ENCODE measurements around the gene ZGRF1.
"Not testable (repeated sequence)": the region's sequence is repeated elsewhere in the genome, so short reads cannot be mapped to it uniquely, and the experiment has no call there.

The ZGRF1 gene

DNA sequence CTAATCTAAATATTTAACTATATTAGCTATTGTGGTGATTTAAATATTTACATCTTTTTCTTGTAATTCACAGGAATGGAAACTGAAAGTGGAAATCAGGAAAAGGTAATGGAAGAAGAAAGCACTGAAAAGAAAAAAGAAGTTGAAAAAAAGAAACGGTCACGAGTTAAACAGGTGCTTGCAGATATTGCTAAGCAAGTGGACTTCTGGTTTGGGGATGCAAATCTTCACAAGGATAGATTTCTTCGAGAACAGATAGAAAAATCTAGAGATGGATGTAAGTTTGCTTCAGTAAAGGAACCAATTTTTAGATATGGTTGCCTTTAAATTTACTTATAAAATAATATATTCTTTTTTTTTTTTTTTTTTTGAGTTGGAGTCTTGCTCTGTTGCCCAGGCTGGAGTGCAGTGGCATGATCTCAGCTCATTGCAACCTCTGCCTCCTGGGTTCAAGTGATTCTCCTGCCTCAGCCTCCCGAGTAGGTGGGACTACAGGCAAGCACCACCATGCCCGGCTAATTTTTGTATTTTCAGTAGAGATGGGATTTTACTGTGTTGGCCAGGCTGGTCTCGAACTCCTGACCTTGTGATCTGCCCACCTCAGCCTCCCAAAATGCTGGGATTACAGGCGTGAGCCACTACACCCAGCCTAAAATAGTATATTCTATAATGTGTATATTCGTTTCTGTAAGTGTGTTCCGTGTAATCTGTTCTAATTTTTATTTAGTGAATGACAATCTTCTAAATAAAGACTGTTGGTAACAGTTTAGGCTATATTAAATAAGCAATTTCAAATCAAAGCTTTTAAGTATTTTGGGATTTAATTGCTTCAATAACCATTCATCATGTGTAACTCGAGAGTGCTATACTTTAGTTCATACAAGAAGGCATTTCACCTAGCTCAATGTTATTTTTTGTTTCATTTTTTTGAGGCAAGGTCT, 8.2 kb upstream of the ZGRF1 start:
- not testable (repeated sequence) for DNase-seq (ENCODE audit: low read depth, low spot score)

GRCh38 chr4:112642526-112642925, 5.8 kb upstream of the ZGRF1 start:
- no peak for DNase-seq (ENCODE audit: low read depth, low spot score)

GRCh38 chr4:112637552-112637866, 800 bp upstream of the ZGRF1 start:
- no peak for DNase-seq (ENCODE audit: low read depth, low spot score)

GRCh38 chr4:112633477-112634235, 3.1 kb downstream of the ZGRF1 start:
- DNase-seq (ENCODE audit: low read depth, low spot score) = peak; percentile 12

DNA sequence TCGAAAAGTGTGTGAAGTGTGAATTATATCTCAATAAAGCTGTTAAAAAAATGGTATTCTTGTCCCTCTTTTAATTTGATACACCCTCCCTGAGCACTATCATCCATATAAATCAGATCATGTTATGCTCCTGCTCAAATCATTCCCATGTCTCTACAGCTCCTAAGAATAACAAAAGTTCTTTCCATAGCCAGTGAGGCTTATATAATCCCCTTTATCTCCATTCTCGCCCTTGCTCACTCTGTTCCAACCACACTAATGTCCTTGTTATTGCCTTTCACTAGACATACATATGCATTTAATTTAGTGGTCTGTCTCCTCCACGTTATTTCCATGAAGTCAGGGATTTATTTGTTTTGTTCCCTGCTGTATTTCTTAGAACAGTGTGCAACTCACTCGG, 10.5 kb downstream of the ZGRF1 start:
- DNase-seq (ENCODE audit: low read depth, low spot score) = no peak

DNA sequence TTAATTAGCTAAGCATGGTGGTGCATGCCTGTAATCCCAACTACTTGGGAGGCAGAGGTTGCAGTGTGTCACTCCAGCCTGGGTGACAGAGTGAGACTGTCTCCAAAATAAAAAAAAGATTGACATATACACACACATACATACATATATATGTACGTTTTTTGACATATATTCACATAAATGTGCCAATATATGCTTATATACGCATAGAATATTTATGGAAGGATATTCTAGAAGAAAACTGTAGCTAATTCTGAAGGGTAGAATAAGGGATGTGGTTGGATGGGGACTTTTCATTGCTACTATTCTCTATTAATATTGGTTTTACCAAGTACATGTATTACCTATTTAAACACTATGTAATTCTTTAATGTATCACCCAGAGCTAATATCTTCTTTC, 19.7 kb downstream of the ZGRF1 start:
- no peak for DNase-seq (ENCODE audit: low read depth, low spot score)

- not testable (repeated sequence) for DNase-seq (ENCODE audit: low read depth, low spot score)
These were observed 23.9 kb downstream of the ZGRF1 start for GRCh38 chr4:112612814-112613213.

DNA sequence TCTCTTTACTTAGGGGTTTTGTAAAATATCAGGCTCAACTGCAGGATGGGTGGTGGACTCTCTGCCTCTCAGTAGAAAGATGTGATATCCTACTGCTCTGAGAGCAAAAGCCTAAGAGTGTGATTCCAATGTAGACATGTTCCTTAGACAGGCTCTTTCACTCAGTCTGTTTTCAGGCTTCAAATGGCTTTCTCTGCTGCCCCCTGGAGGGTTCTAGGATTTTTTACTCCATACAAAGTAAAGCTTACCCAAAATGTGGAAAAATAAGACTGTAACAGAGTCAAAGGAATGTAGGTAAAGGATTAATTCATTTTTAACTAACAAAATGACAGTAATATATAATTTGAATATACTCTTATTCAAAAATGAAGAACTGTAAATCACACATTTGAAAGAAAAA, 32.1 kb downstream of the ZGRF1 start:
- DNase-seq (ENCODE audit: low read depth, low spot score) = peak; percentile 47

DNA sequence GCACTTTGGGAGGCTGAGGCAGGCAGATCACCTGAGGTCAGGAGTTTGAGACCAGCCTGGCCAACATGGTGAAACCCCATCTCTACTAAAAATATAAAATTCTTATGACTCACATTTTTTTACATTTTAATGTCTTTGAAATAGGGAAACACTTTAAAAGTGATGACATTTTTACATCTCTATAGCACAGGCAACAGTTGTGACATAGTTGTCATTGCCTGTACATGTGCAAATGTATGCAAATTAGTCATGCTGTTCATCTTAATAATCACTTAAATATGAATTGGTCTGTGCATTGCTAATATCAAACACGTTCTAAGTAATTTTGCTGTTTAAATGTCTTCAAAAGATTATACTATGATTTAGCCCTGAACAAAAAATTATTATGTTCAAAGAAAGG, 41.7 kb downstream of the ZGRF1 start:
- no peak for DNase-seq (ENCODE audit: low read depth, low spot score)

GRCh38 chr4:112593438-112594133, 43.1 kb downstream of the ZGRF1 start:
- DNase-seq (ENCODE audit: low read depth, low spot score) = no peak

DNA sequence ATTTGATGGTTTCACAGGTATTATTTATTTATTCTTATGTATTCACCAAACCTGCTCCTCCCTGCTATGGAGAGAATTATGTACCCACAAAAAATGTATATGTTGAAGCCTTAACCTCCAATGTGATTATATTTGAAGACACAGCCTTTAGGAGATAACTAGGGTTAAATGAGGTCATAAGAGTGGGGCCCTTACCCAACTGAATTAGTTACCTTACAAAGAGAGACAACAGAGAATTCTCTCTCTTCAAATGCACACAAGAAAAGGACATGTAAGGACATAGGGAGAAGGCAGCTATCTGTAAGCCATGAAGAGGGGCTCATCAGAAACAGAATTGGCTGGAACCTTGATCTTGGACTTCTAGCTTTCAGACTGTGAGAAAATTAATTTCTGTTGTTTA, 44.0 kb downstream of the ZGRF1 start:
- no peak for DNase-seq (ENCODE audit: low read depth, low spot score)

- DNase-seq (ENCODE audit: low read depth, low spot score) = no peak
These were observed 45.1 kb downstream of the ZGRF1 start for GRCh38 chr4:112591593-112591992.

DNA sequence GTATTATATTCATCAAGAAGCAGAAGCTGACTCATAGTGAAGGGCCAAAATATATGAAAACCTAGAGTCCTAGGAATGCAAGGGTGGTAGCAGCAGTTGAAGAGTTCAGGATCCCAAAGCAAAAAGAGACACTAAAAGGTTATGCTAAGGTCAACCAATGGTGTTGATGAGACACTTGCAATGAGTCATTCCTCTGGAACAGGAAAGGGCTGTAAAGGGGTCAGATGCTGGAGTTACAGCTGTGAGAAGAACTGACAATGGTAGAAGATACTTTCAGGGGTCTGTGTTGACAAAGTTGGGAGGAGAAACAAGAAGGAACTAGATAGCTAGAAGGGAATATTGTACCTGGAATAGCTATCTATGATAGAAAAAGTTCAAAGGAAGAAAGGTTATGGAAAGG, 47.5 kb downstream of the ZGRF1 start:
- DNase-seq (ENCODE audit: low read depth, low spot score) = peak; percentile 1

GRCh38 chr4:112585977-112586736, 50.6 kb downstream of the ZGRF1 start:
- no peak for DNase-seq (ENCODE audit: low read depth, low spot score)

DNA sequence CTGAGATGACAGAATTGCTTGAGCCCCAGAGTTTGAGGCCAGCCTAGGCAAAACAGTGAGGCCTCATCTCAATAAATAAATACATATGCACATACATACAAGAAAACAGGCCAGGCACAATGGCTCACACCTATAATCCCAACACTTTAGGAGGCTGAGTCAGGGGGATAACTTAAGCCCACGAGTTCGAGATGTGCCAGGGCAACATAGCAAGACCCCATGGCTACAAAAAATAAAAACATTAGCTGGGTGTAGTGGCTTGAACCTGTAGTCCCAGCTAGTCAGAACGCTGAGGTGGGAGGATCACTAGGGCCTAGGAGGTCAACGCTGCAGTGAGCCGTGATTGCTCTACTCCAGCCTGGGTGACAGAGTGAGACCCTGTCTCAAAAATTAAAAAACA, 69.2 kb downstream of the ZGRF1 start:
- no peak for DNase-seq (ENCODE audit: low read depth, low spot score)

DNA sequence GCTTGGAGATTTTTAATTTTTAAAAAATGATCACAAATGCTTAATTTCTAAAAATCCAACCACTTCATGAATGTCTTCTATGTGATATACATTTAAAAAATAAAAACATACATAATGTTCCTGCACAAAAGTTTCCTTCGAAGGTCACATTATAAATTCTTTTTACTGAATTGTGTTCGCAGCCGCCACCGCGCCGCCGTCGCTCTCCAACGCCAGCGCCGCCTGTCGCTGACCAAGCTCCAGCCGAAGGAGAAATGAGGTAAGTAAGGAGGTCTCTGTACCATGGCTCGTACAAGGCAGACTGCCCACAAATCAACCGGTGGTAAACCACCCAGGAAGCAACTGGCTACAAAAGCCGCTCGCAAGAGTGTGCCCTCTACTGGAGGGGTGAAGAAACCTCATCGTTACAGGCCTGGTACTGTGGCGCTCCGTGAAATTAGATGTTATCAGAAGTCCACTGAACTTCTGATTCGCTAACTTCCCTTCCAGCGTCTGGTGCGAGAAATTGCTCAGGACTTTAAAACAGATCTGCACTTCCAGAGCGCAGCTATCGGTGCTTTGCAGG, 71.9 kb downstream of the ZGRF1 start:
- no peak for DNase-seq (ENCODE audit: low read depth, low spot score)

DNA sequence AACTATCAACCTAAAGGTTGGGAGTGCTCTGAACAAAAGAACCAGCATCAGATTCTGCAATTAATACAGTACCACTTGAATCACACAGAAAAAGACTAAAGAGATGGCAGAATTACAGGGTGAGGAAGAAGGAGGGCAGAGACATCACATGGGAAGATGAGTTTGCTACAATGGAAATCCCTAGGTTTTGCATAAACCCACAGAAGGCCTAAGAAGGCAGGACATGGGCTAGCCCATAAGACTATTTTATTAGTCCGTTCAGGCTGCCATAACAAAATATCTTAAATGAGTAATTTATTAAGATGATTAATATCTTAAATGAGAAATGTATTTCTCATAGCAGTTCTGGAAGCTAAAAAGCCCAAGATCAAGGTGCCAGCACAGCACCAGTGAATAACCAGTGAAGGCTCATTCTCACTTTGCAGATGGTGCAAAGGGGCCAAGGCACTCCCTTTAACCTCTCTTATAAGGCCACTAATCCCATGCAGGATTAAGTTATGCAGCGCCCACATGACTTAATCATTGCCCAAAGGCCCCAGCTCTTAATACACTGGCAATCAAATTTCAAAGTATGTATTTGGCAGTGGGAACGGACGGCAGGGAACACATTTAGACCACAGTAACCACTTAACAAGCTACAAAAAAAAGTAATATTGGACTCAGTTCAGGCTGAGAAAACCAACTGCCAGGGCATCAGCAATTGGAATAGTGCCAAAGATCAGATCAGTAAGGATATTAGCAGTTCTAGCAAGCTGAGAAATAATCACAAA, 73.1 kb downstream of the ZGRF1 start:
- DNase-seq (ENCODE audit: low read depth, low spot score) = no peak

GRCh38 chr4:112562254-112562879, 74.3 kb downstream of the ZGRF1 start:
- DNase-seq (ENCODE audit: low read depth, low spot score) = no peak

DNA sequence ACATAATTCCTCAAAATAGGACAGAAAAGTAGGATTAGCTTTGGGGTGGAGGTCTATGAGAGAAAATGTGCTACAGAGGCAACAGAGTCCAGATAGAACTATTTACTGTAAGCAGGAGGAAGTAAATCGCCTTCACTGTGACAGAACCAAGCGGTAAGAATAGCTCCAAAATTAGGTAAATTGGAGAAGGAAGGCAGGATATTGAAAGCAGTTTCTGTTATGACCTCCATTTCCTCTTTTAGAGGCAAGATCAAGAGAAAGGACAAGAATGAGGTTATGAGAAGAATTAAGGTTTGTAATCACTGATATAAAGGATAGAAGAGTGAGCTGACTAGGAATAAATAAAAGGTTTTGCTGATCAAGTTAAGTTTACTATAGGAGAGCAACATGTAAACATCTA, 76.6 kb downstream of the ZGRF1 start:
- no peak for DNase-seq (ENCODE audit: low read depth, low spot score)

- DNase-seq (ENCODE audit: low read depth, low spot score) = no peak
These were observed 77.7 kb downstream of the ZGRF1 start for GRCh38 chr4:112559053-112559452.

Data from smooth muscle cell of the brain vasculature (primary cell).